Right atrium auricular region (tissue), 2 donors: Measurements from ENCODE around the gene PTPRK. TPM values are rescaled to one million over a fixed set of nuclear protein-coding genes. Genes with fewer than 3 reads are reported as not detected.

Source experiments
- DNase-seq: peaks from one replicate; pipeline ENCODE4 v3.0.0-alpha.2; 2019; ENCODE audit warnings: low spot score
- H3K27ac ChIP-seq, 2 donors: fragments of 200-600 bp; sonication (generic); 1 replicate in 1 of 2; 2 replicates in 1 of 2; pipeline ENCODE4 v1.5.1; 2016 to 2019
- H3K27me3 ChIP-seq, 2 donors: fragments of 200-600 bp; sonication (generic); one replicate each; pipeline versions ENCODE4 v1.5.1 to v1.6.0; 2017 to 2019
- H3K36me3 ChIP-seq: fragments of 200-600 bp; sonication (generic); one replicate; pipeline ENCODE4 v1.5.1; 2016
- H3K4me1 ChIP-seq, 2 donors: fragments of 200-600 bp; sonication (generic); one replicate each; pipeline versions ENCODE4 v1.5.1 to v1.6.0; 2017 to 2019
- H3K4me3 ChIP-seq, 2 donors: fragments of 200-600 bp; sonication (generic); 1 replicate in 1 of 2; 2 replicates in 1 of 2; pipeline ENCODE4 v1.5.1; 2017 to 2019; ENCODE audit warnings: mild to moderate bottlenecking in 1 of 2, moderate library complexity in 1 of 2
- H3K9me3 ChIP-seq, 2 donors: fragments of 200-600 bp; sonication (generic); one replicate each; pipeline ENCODE4 v1.5.1; 2019
- CTCF ChIP-seq, 2 donors: fragments of 200-600 bp; sonication (generic); IDR thresholded peaks; one replicate each; pipeline ENCODE4 v1.5.1; 2019; ENCODE audit warnings: antibody characterized with exemption in 2 of 2
- total RNA-seq, 2 donors: library from RNA; depleted of rRNA; stranded (reverse); fragments of >200 nt; gene quantifications; one replicate each; pipeline ENCODE4 v1.1.0, GENCODE V29; 2016

The PTPRK gene
- total RNA-seq, 2 donors from 2014 or later, result 24.5 to 36.4 TPM

- TF ChIP-seq CTCF (IDR thresholded peaks at IDR 0.05), result no peak
Measured at GRCh38 chr6:128047989-128048388, 472.4 kb downstream of the PTPRK start.

GRCh38 chr6:128046033-128046432 is 474.4 kb downstream of the PTPRK start:
- no peak for TF ChIP-seq CTCF (IDR thresholded peaks at IDR 0.05)

More at GRCh38 chr6:128047989-128048388, 472.4 kb downstream of the PTPRK start:
- H3K36me3 ChIP-seq, result no peaks in the 10 kb centered on the region
- H3K9me3 ChIP-seq, result no peaks in the 10 kb centered on the region
- no peak for DNase-seq
- no peaks in the 10 kb centered on the region for H3K4me1 ChIP-seq
- no peak overlapping the region for H3K27ac ChIP-seq
- no peak overlapping the region for H3K4me3 ChIP-seq
- H3K27me3 ChIP-seq, result no peaks in the 10 kb centered on the region

GRCh38 chr6:128039543-128039942 is 480.9 kb downstream of the PTPRK start:
- no peak for DNase-seq
- Histone ChIP-seq H3K27me3 (no peaks in the 10 kb centered on the region), H3K9me3 (no peaks in the 10 kb centered on the region), H3K4me1 (no peaks in the 10 kb centered on the region), H3K4me3 (no peak overlapping the region), H3K27ac (no peak overlapping the region), H3K36me3 (no peaks in the 10 kb centered on the region)
- TF ChIP-seq CTCF (IDR thresholded peaks at IDR 0.05), result no peak

More at GRCh38 chr6:128046033-128046432, 474.4 kb downstream of the PTPRK start:
- Histone ChIP-seq H3K27ac (no peak overlapping the region), H3K36me3 (no peaks in the 10 kb centered on the region), H3K4me3 (no peak overlapping the region), H3K4me1 (no peaks in the 10 kb centered on the region), H3K27me3 (no peaks in the 10 kb centered on the region), H3K9me3 (no peaks in the 10 kb centered on the region)
- no peak for DNase-seq

GRCh38 chr6:128036808-128037570 is 483.4 kb downstream of the PTPRK start:
- no peak for DNase-seq
- H3K27me3 ChIP-seq, result no peaks in the 10 kb centered on the region
- no peak overlapping the region for H3K27ac ChIP-seq
- no peaks in the 10 kb centered on the region for H3K9me3 ChIP-seq
- H3K36me3 ChIP-seq, result no peaks in the 10 kb centered on the region
- no peaks in the 10 kb centered on the region for H3K4me1 ChIP-seq
- H3K4me3 ChIP-seq, result no peak overlapping the region
- no peak for TF ChIP-seq CTCF (IDR thresholded peaks at IDR 0.05)

DNA sequence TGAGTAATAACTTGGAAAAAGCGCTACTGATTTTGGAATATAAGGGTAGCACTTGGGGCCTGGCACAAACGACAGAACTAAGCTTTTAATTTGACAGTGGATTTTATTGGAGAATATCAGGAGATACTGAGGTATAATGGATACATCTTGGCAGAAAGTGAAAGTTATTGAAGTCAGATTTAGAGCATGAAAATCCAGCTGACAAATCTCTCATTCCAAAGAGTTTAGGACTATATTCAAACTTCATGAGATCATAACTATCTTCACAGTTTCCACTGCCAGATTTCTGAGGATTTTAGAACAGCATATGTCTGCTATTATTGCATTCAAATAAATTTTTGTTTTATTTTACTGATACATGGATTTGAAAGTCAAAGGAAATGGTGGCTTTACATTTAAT is 487.2 kb downstream of the PTPRK start:
- H3K9me3 ChIP-seq, result no peaks in the 10 kb centered on the region
- H3K27me3 ChIP-seq, result no peaks in the 10 kb centered on the region
- H3K36me3 ChIP-seq, result no peaks in the 10 kb centered on the region
- no peak for TF ChIP-seq CTCF (IDR thresholded peaks at IDR 0.05)
- H3K27ac ChIP-seq, result no peak overlapping the region
- H3K4me1 ChIP-seq, result no peaks in the 10 kb centered on the region
- DNase-seq, result no peak
- no peak overlapping the region for H3K4me3 ChIP-seq

DNA sequence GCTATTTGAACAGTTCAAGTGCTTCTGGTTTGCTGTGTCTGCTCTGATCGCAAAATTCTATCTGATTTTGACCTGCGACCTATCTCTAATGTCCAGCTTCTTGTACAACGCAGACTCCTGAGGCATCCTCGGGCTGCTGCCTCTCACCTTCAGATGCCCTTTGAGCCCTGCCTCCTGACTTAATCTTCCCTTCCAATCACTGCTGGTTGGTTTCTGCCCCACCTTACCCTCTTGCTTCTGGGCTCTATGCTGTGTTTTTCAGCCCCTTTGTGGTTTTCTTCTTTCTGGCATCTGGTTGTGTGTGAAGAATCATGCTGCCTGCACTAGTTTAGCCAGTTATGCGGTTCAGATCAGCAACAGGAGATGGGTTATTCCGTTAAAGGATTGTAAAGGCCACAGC is 488.4 kb downstream of the PTPRK start:
- H3K4me3 ChIP-seq, result no peak overlapping the region
- no peak for DNase-seq

More for the DNA sequence above, 488.4 kb downstream of the PTPRK start:
- H3K4me1 ChIP-seq, result no peaks in the 10 kb centered on the region
- TF ChIP-seq CTCF (IDR thresholded peaks at IDR 0.05), result no peak
- H3K9me3 ChIP-seq, result no peaks in the 10 kb centered on the region
- H3K27ac ChIP-seq, result no peak overlapping the region
- H3K27me3 ChIP-seq, result no peaks in the 10 kb centered on the region
- H3K36me3 ChIP-seq, result no peaks in the 10 kb centered on the region
